K562 (cell line): ENCODE measurements around the gene SDK1. TPM values are rescaled to one million over a fixed set of nuclear protein-coding genes. Genes with fewer than 3 reads are reported as not detected.

Source experiments
- ATAC-seq: fragments of 200-7000 bp; cut with Tn5 transposase; 3 replicates; pipeline ENCODE4 v1.9.1; 2020; ENCODE audit warnings: moderate library complexity
- BruUV-seq: library from RNA; stranded (reverse); fragments of 400-500 nt; replicated peaks from 2 replicates; lab custom pipeline; 2021; lab: Mats Ljungman, UMichigan
- CTCF ChIA-PET: fragments of 300-600 bp; formaldehyde crosslinking; extraction: SDS; loops from one replicate; lab custom pipeline; 2021; ENCODE audit warnings: low intra/inter-chr PET ratio; lab: Yijun Ruan, JAX
- POLR2A ChIA-PET: fragments of 300-600, 350-650 bp; sonication (Branson Sonifier 250); formaldehyde crosslinking; extraction: SDS; loops from one replicate; lab custom pipeline; 2021; ENCODE audit warnings: antibody characterized with exemption, inconsistent platforms; lab: Yijun Ruan, JAX
- DNase-seq, 4 experiments: peaks; one replicate each; pipeline versions ENCODE4 v3.0.0 to v3.0.0-alpha.2; 2011 to 2018; ENCODE audit warnings: low spot score in 3 of 4, mixed read lengths in 3 of 4; ENCODE audit errors: extremely low read depth in 1 of 4
- FAIRE-seq: peaks from 2 replicates; lab custom pipeline; 2011; peaks lifted over from hg19 to GRCh38; lab: Jason Lieb, UNC
- H2AFZ ChIP-seq: 2 replicates; pipeline ENCODE4 v1.6.0; 2011; ENCODE audit warnings: low read depth, low read length, control low read depth, inconsistent platforms
- H3K27ac ChIP-seq: fragments of 200-600 bp; 3 replicates; pipeline ENCODE4 v1.8.0; 2011; ENCODE audit warnings: low read depth, mild to moderate bottlenecking, control low read depth, inconsistent platforms, low read length, moderate library complexity, mixed read lengths; ENCODE audit errors: extremely low read depth
- H3K27me3 ChIP-seq, 2 experiments: fragments of 300-600 bp in 1 of 2; 2 replicates in 1 of 2; 3 replicates in 1 of 2; pipeline versions ENCODE4 v1.6.0 to v1.8.0; 2011; ENCODE audit warnings: inconsistent platforms in 2 of 2, low read length in 2 of 2, mild to moderate bottlenecking in 1 of 2, mixed read lengths in 1 of 2, moderate library complexity in 1 of 2; ENCODE audit not compliant: control insufficient read depth in 2 of 2, insufficient read depth in 2 of 2
- H3K36me3 ChIP-seq: fragments of 300-600 bp; 3 replicates; pipeline ENCODE4 v1.8.0; 2011; ENCODE audit warnings: mild to moderate bottlenecking, low read length, inconsistent platforms; ENCODE audit not compliant: control insufficient read depth, insufficient read depth
- H3K4me1 ChIP-seq, 2 experiments: fragments of 200-600 bp in 1 of 2; replicated peaks in 1 of 2; 2 replicates in 1 of 2; 3 replicates in 1 of 2; pipeline versions ENCODE4 v1.5.1 to v1.8.0; 2011; ENCODE audit warnings: inconsistent platforms in 2 of 2, low read length in 2 of 2, mild to moderate bottlenecking in 1 of 2, mixed read lengths in 1 of 2, moderate library complexity in 1 of 2; ENCODE audit not compliant: control insufficient read depth in 2 of 2, insufficient read depth in 2 of 2
- H3K4me2 ChIP-seq: 2 replicates; pipeline ENCODE4 v1.6.1; 2011; ENCODE audit warnings: low read length, control low read depth, inconsistent platforms, mixed read lengths; ENCODE audit not compliant: insufficient read depth
- H3K4me3 ChIP-seq: fragments of 200-600 bp; sonication (generic), shearing (Covaris generic); 2 replicates; pipeline ENCODE4 v1.5.1; 2016; ENCODE audit warnings: control low read depth, inconsistent platforms
- H3K79me2 ChIP-seq: fragments of 200-600 bp; 3 replicates; pipeline ENCODE4 v1.8.0; 2011; ENCODE audit warnings: low read length, inconsistent platforms; ENCODE audit not compliant: control insufficient read depth, insufficient read depth
- H3K9ac ChIP-seq, 2 experiments: 2 replicates each; pipeline versions ENCODE4 v1.6.0 to v1.6.1; 2011; ENCODE audit warnings: low read depth in 2 of 2, low read length in 2 of 2, control low read depth in 1 of 2, inconsistent platforms in 1 of 2, mild to moderate bottlenecking in 1 of 2, mixed read lengths in 1 of 2; ENCODE audit not compliant: insufficient read depth in 1 of 2
- H3K9me1 ChIP-seq: one replicate; pipeline ENCODE4 v1.6.0; 2011; ENCODE audit warnings: inconsistent platforms, mild to moderate bottlenecking, low read length, moderate library complexity; ENCODE audit not compliant: control insufficient read depth, insufficient read depth
- H3K9me3 ChIP-seq: replicated peaks from 2 replicates; pipeline ENCODE4 v1.5.1; 2011; ENCODE audit warnings: low read depth, low read length, inconsistent platforms; ENCODE audit not compliant: control insufficient read depth, insufficient read depth
- H4K20me1 ChIP-seq: replicated peaks from 2 replicates; pipeline ENCODE4 v1.6.1; 2011; ENCODE audit warnings: low read length, inconsistent platforms, mixed read lengths; ENCODE audit not compliant: control insufficient read depth, insufficient read depth
- AFF4 ChIP-seq: sonication (generic); formaldehyde crosslinking; IDR thresholded peaks from 2 replicates; pipeline ENCODE4 v1.8.0; 2023; ENCODE audit warnings: mild to moderate bottlenecking, missing genetic modification reagents
- CBX3 ChIP-seq, 2 experiments: IDR thresholded peaks; 1 replicate in 1 of 2; 2 replicates in 1 of 2; pipeline ENCODE4 v1.6.1; 2012; ENCODE audit warnings: inconsistent platforms in 2 of 2, low read length in 2 of 2, borderline replicate concordance in 1 of 2, control low read depth in 1 of 2
- SPI1 ChIP-seq: IDR thresholded peaks from 2 replicates; pipeline ENCODE4 v1.6.1; 2011; ENCODE audit warnings: low read depth, low read length, control low read depth, borderline replicate concordance
- ZFP1 ChIP-seq: fragments of 450-650 bp; formaldehyde crosslinking; IDR thresholded peaks from 2 replicates; pipeline ENCODE4 v1.4.0; 2020; ENCODE audit warnings: mild to moderate bottlenecking, mixed read lengths
- WGBS: fragments of 100-300 bp; shearing (Covaris generic); methylation state at CpG from one replicate; pipeline ENCODE4 v1.1.6; 2016; ENCODE audit warnings: low coverage, mixed read lengths; ENCODE audit not compliant: insufficient coverage; ENCODE audit errors: missing lambda C conversion rate; 5-methylcytosine and 5-hydroxymethylcytosine counted together
- in situ Hi-C: fragments of 300-500 bp; cut with MboI; formaldehyde crosslinking; loops from 4 replicates; pipeline ENCODE4 v1.15.0; 2018; ENCODE audit warnings: inconsistent platforms, mixed read lengths
- intact Hi-C: fragments of 100-400 bp; cut with micrococcal nuclease; formaldehyde crosslinking; loops from 2 replicates; pipeline ENCODE4 v1.14.2; 2022
- polyA plus RNA-seq, 8 experiments: library from polyadenylated mRNA; depleted of rRNA in 4 of 8; stranded (reverse) in 5 of 8; unstranded in 3 of 8; fragments of >200 nt; fragmentation: Nextera tagmentation in 2 of 8; fragmentation: Illumina TruSeq in 1 of 8; extraction: Ambion mirVana in 2 of 8; extraction: Trizol in 1 of 8; gene quantifications; 2 replicates each; pipeline versions ENCODE4 v1.2.1 to v1.2.3, GENCODE V29; 2011 to 2014; ENCODE audit warnings: inconsistent platforms in 1 of 8, missing spikeins in 1 of 8
- total RNA-seq, 7 experiments: library from RNA; depleted of rRNA in 6 of 7; stranded (reverse); fragments of >200 nt in 6 of 7; fragmentation: Illumina TruSeq in 2 of 7; extraction: Trizol in 2 of 7; gene quantifications; 2 replicates each; pipeline versions ENCODE4 v1.2.1 to v1.2.3, GENCODE V29; 2011 to 2021; ENCODE audit warnings: low replicate concordance in 1 of 7

Gene SDK1
- total and polyA plus RNA-seq, 9 of the 15 experiments (the other 6 are each of a cell fraction or from before 2014, with no cell fraction given): 0.16 TPM; not detected in 8

- CTCF ChIA-PET: no interaction called here
- in situ Hi-C loops (no loop called here), intact Hi-C loops (no loop called here)
- Histone ChIP-seq H3K4me1 (no peaks in the 10 kb centered on the region), H3K4me2 (no peak overlapping the region), H3K36me3 (no peaks in the 10 kb centered on the region), H3K9me3 (no peaks in the 10 kb centered on the region), H3K27me3 (peaks cover 2 to 27% of the 10 kb centered on the region in 2 experiments; a peak in 4 of 5 replicates), H3K79me2 (no peaks in the 10 kb centered on the region), H3K27ac (no peak overlapping the region), H3K4me3 (no peak overlapping the region), H3K9me1 (no peaks in the 10 kb centered on the region), H3K9ac (no peak overlapping the region), H4K20me1 (no peaks in the 10 kb centered on the region), H2AFZ (no peak overlapping the region)
- POLR2A ChIA-PET: no interaction called here
- DNase-seq: no peak
- TF ChIP-seq AFF4 (CRISPR knock-in tag) (no peak), ZFP1 (peak; percentile 93), SPI1 (peak; percentile 39; the same call in 1 of the 2 replicates), CBX3 (IDR thresholded peaks at IDR 0.05; ENCODE audit: borderline replicate concordance in 1 of 2, low read length in 2 of 2) (peak in 1 of 2 experiments; percentile 33; a peak in 1 of 3 replicates)
- FAIRE-seq: no peak
- no TSS peak for BruUV-seq
- no peak for ATAC-seq
- WGBS: 3% methylated on average over 7 of the region's 7 CpGs
Observed at GRCh38 chr7:4018601-4019316, 717.7 kb downstream of the SDK1 start.
